ENCODE results near the gene CD244.

DNA sequence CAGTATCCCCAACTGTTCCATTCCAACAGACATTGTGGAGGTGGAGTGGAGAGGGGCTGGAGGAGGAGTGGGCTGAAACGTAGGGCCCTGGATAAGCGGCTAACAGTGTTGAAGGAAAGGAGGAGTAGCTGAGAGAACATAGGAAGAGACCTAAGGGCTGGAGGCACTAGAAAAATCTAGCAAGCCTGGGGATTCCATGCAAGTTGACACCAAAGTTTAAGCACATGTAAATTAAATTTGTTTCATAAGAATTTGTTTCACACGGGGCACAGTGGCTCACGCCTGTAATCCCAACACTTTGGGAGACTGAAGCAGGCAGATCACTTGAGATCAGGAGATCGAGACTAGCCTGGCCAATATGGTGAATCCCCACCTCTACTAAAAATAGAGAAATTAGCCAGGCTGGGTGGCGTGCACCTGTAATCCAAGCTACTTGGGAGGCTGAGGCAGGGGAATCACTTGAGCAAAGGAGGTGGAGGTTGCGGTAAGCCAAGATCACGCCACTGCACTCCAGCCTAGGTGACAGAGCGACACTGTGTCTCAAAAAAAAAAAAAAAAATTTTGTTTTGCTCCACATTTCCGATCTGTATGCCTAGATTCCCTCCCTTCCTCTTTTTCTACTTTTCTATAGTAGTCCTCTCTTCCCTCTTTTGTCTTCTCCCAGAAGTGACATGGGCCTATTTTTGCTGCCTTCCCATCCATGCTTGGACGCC lies 530 bp upstream of the CD244 start:
- TF ChIP-seq POLR2A (IDR thresholded peaks at IDR 0.05; ENCODE audit: low read depth, low read length), result no peak
- TF ChIP-seq POLR2AphosphoS5 (IDR thresholded peaks at IDR 0.05; ENCODE audit: low read depth, low read length), result no peak

Measured in GM12892 (cell line).